Measurements from ENCODE around the gene SLC22A31. TPM values are rescaled to one million over a fixed set of nuclear protein-coding genes. Genes with fewer than 3 reads are reported as not detected.
"Not testable (repeated sequence)": the region's sequence is repeated elsewhere in the genome, so short reads cannot be mapped to it uniquely, and the experiment has no call there.

The SLC22A31 gene
- total RNA-seq, 1 donor from 2014 or later = not detected

GRCh38 chr16:89178453-89179147 is 21.7 kb downstream of the SLC22A31 start:
- ATAC-seq = no peak

DNA sequence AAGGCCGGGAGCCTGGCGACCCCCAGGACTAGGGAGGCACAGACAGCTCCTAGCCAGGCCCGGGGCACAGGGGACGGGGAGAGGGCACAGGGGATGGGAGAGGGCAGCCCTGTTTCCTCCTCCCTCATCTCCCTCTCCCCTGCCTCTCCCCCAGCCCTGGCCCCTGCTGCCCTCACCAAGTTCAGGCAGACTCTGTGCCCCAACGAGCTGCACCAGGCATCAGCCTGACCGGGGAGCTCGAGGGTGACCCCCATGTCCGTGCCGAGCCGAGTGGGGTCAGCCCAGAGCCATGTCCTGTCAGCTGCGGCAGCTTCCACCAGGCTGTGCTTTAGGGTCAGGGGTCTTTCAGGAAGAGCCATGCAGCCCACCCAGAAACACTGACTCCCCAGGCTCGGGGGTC is 22.8 kb downstream of the SLC22A31 start:
- no peak for ATAC-seq

GRCh38 chr16:89176717-89177116 is 23.6 kb downstream of the SLC22A31 start:
- ATAC-seq = no peak

DNA sequence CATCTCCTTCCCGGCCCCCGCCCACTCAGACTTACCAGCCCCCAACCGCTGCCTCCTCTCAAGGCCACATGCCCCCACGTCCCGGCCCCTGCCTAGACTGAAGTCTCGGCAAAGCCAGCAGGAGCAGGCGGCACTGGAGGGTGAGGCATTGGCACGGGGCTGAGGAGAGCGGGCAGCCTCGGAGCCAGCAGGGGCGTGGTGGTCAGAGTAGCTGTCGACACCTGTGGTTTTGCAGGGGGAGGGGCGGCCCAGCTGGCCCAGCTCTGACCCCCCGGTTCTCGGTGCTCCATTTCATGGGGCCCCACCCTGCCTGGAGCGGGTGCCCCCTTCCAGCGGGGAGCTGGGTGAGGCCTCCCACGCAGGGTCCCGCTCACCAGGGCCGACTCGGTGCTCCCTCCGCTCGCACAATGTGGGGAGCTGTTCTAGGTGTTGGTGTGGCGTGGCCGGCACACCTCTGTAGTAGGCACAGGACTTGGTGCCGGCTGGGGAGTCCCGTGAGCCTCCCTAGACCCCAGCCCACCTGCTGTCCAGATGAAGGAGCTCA is 24.1 kb downstream of the SLC22A31 start:
- no peak for ATAC-seq

DNA sequence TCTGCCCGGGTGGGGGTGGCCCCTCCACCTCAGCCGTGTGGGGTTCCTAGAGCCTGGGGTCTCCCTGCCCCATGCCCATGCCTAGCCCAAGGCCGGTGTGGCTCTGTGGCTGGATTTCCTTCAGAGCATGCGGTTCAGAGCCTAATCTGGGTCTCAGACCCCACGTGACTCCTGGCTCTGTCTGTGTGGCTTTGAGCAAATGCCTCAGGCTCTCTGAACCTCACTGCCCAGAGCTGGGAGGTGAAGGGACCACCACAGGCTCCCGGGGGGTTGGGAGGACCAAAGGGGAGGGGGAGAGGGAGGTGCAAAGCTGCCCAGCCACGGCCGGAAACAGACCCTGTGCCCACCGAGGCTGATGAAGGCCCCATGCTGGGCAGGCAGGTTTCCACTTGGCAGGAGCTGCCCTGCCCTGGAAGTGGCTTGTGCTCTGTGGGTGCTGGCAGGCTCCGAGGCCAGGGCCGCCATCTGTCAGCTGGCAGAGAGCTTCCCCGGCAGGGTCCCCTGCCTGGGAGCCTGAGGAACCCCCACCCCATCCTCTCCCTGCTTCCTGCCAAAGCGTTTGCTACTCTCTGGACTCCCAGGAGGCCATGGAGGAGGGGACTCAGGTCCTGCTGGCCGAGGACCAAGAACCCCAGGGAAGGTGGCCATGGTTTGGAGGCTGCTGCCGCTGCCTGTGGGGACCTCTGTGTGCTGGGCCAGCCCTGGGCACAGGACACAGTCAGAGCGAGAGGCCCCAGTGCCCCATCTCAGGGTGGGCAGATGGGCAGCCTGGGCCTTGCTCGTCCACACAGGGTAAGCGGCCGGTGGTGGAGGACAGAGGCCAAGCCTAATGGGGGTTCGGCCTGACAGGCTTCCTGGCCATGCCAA is 24.8 kb downstream of the SLC22A31 start:
- no peak for ATAC-seq

GRCh38 chr16:89174877-89175276 is 25.5 kb downstream of the SLC22A31 start:
- no peak for ATAC-seq

- ATAC-seq = no peak
Observed at GRCh38 chr16:89174055-89174827, 26.1 kb downstream of the SLC22A31 start.

GRCh38 chr16:89173174-89173921 is 27.0 kb downstream of the SLC22A31 start:
- ATAC-seq = no peak

DNA sequence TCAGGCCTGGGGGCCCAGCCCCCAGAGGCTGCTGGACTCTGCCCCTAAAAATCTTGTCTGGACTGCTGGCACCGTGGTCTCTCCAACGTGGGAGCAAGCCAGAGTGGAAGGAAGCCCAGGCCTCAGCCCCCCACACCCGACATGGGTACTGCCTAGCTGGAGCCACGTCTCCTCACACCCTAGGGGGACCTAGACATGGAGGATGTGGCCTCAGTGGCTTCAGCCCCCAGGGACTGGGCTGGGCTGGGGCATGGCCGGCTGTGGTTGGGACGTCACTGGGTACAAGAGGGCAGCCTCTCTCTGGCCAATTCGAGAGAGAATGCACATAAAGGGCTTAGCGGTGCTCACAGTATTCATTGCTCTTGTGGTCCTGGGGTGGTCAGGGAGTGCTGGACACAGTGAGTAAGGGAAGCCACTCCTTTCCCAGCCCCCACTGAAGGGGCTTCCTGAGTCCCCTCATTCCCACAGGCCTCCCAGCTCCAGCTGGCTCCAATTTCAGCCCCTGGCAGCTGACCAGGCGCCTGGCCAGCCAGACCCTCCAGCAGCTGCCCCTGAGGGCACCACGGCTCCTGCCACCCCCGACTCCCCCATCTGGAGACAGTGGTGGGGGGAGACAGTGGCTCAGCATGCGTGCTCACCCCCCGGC is 27.7 kb downstream of the SLC22A31 start:
- no peak for ATAC-seq

DNA sequence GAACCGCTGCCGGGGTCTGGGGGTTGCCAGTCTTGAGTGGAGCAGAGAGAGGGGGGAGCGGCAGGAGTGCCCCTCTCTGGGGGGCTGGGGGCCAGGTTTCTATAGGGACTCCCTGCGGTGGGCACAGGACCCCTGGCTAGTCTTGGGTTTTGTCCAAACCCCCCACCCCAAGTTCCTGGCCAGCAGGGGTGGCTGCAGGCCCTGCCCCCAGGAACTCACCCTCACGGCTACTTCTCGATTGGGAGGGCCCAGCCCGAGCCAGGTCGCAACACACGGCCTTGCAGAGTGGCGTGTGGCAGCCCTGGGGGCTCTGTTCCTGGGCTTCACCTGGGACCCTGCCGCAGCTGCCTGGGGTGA is 28.2 kb downstream of the SLC22A31 start:
- ATAC-seq = no peak

DNA sequence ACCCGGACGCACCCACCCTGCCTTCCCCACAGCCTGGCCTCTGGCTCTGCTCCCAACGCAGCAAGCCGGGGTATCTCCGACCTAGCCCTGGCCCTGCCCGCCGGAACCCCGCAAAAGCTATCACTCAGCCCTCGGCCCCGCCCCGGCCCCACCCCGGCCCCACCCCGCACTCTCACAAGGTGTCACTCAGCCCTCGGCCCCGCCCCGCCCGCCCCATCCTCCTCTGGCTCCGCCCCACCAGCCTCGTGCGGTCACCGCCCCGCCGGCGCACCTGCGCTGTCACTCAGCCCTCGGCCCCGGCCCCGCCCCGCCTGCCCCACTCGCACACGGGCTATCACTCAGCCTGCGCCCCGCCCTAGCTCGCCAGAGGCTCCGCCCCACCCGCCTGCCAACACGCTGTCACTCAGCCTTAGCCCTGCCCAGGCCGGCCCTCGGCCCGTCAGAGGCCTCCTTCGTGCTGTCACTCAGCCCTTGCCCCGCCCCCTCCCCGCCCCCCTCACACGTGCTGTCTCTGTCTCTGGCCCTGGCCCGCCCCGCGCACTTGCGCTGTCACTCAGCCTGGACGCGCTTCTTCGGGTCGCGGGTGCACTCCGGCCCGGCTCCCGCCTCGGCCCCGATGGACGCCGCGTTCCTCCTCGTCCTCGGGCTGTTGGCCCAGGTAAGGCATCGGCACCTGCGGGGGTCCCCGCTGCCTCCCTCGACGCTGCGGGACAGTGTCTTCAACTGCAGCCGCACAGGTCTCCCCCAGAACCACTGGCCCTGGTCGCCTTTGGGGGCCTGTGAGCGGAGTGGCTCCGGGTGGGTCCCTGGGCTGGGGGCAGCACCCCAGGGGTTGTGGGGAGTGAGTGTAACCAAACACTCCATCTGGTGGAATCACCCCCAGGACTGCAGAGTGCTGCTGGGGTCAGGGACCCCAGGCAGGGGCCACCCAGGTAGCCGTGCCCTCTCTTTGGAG is 28.8 kb downstream of the SLC22A31 start, which contains the start of gene CDH15:
CDH15 (plus strand) TSS at position 533 of the 955 bp plus-strand sequence; CDS start at position 617, 84 bp downstream.
- peak; percentile 93 for ATAC-seq

DNA sequence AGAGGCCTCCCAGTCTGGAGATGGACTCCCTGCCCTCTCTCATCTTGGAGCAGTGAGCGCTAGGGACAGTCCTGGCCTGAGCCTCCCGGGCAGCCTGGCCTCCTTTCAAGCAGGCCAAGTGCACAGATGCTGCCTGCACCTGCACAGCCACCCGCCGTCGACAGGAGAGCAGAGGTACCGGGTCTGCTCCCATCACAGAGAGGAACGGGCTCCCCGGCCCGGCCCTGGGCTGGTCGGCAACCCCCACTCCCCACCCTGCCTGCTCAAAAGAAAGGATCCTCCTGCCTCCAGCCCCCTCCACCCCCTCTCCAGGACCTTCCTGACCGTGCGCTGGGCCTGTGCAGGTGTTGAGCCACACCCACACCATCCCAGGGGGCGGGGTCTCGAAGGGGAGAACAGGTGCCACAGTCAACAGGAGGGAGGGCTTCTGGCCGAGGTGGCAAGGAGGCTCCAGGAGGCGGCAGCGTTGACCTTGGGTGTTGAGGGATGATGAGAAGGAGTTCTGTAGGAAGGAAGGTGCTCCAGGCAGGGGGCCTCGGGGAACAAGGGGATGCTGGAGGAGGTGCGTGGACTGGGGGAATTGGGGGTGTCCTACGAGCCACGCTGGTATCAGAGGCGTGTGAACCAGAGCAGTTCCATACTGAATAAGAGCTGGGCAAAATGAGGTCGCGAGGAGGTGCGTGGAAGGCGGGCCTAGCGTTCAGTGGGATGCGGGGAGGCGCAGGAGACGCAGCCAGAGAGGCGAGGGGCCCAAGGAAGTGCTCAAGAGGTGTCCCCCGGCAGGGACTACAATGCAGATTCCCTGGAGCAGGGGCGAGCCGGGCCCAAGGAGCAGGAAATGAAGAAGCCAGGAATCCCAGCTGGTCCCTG is 29.8 kb downstream of the SLC22A31 start:
- ATAC-seq = no peak

- no peak for ATAC-seq
Observed at GRCh38 chr16:89169778-89170177, 30.6 kb downstream of the SLC22A31 start.

DNA sequence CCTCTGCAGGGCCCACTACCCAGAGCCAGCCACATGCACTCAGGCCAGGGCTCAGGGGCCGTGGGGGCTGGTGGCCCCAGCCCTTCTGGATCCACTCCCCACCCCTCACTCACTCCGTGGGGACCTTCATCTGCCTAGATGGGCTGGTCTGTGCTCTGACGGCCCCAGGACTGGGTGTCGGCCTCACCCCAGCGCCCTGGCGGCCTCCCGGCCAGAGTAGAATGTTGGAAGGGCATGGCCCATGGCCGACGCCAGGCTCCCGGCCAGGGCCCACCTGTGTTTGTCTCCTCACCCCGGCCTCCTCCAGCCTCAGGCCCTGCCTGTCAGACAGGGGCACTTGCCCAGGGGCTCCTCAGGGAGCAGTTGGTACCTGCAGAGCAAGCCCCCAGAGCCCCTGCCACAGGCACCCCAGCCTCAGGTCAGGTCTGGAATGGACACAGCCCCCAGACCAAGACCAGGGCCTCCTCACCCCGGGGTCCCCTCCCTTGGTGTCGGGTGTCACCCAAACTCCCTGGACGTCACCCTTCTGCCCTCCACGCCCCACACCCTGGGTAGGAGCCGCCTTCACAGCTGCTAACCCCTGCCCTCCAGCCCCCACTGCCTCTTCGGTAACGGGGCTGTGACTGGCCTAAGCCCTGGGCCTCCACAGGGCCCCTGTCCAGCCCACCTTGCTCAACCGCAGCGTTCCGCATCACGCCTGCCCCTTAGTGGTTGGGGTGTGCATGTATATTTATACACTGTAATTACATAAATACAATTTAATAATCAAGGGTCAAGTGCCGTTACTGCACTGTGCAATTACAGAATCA is 31.8 kb downstream of the SLC22A31 start:
- no peak for ATAC-seq

- ATAC-seq = peak; percentile 57
Observed at GRCh38 chr16:89167425-89167941, 32.9 kb downstream of the SLC22A31 start.

GRCh38 chr16:89166696-89167424 is 33.5 kb downstream of the SLC22A31 start:
- no peak for ATAC-seq

DNA sequence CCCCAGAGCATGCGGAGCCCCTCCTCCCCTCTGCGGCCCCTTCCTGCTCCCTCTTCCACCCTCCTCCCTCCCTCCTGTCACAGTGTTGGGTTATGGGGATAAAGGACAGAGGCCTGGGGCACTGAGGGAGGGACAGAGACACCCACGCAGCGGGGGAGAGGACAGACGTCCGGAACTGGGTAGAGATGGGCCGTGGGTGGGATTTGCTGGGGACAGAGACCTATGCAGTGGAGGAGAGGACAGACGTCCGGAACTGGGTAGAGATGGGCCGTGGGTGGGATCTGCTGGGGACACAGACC is 34.7 kb downstream of the SLC22A31 start:
- not testable (repeated sequence) for ATAC-seq
